NCI-H2081 treated with DMSO at 0.1 percent for 48 hours (cell line): Measurements from ENCODE around the gene PCAT7.
"Not testable (repeated sequence)": the region's sequence is repeated elsewhere in the genome, so short reads cannot be mapped to it uniquely, and the experiment has no call there.

ENCODE experiments used
- DNase-seq: peaks from one replicate; lab custom pipeline; 2025; lab: John Stamatoyannopoulos, UW

PCAT7 gene

DNA sequence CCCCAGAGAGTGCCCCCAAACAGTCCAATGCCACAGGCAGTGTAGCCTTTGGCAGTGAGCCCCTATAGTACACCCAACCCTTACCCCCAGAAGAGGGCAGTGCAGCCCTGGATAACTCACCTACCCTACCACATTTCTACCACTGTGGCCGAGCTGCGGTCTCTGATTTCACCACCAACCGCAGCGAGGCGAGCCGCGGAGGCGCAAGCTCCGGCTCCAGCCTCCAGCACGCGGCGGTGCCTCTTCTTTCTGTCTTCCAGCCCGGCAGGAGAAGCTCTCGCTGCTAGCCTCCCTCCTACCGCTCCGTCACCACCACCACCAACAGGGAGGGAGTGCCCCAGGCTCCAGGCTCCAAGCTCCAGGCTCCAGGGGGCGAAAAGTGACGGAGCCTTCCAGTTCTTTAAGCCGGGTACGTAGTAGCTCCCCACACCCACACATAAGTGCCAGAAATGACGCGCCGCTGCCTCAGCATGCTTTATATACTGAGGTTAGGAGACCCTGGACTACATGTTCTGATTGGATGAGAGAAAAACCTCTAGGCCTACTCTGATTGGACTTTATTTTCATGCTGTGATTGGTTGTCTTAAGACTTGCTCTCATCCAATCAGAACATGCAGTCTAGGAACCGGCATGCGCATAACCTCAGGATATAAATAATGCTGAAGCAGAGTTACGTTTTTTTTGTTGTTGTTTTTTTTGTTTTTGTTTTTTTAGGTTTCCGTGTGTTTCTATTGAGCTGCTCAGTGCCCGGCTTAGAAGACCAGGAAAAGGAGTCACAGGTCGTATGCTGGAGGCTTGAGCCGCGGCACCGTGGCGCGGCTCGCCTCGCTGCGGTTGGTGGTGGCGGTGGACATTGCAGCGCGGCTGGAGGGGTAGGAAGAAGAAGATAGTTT, at the start of gene PCAT7:
TSS of gene PCAT7 (plus strand) at position 645 of the 893 bp plus-strand sequence.
- DNase-seq: peak; percentile 65

DNA sequence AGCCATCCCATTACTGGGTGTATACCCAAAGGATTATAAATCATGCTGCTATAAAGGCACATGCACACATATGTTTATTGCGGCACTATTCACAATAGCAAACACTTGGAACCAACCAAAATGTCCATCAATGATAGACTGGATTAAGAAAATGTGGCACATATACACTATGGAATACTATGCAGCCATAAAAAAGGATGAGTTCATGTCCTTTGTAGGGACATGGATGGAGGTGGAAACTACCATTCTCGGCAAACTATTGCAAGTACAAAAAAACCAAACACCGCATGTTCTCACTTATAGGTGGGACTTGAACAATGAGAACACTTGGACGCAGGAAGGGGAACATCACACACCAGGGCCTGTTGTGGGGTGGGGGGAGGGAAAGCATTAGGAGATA, 48.5 kb upstream of the PCAT7 start:
- not testable (repeated sequence) for DNase-seq

GRCh38 chr9:94507531-94508258, 47.2 kb upstream of the PCAT7 start:
- no peak for DNase-seq

GRCh38 chr9:94511134-94511954, 43.5 kb upstream of the PCAT7 start:
- no peak for DNase-seq

GRCh38 chr9:94511955-94512265, 43.0 kb upstream of the PCAT7 start:
- no peak for DNase-seq

DNA sequence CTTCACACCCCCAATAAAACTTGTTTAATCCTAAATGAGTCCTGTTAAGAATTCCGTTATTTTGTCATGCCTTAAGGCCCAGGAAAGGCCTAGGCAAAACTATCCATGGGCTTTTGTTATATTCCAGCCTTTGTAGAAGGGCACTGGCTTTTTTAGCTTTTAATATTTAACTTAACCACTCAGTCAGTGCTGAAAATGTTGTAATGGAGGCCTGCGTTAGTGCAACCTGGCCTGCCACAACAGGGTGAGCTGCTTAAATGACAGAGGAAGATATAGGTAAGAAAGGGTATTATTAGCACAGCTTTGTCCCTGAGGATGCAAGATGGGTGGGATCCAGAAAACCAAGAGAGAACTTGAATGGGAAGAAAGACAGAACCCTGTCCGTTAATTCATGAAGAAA, 40.2 kb upstream of the PCAT7 start:
- DNase-seq: no peak

- DNase-seq: no peak
These were observed 37.6 kb upstream of the PCAT7 start for GRCh38 chr9:94517254-94517653.

DNA sequence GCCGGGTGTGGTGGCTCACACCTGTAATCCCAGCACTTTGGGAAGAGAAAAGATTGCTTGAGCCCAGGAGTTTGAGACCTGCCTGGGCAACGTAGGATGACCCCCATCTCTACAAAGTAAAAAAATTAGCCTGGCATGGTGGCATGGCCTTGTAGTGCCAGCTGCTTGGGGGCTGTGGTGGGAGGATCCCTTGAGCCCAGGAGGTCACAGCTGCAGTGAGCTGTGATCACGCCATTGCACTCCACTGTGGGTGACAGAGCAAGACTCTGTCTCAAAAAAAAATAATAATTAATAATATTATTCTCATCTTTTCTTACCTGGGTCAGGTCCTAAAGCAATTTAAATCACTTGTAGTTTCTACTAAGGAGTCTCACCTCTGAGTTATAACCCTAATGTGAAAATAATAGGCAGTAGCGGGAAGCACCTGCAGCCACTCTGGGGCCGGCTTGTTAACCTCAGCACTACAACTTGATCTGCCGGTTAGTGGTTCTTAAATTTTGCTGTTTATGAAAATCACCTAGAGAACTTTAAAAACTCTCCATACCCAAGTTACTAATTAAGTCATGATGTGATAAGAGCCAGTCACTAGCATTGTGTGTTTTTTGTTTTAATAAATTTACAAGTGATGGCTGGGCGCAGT, 29.4 kb upstream of the PCAT7 start:
- DNase-seq: no peak

- no peak for DNase-seq
These were observed 28.6 kb upstream of the PCAT7 start for GRCh38 chr9:94526271-94526670.

- DNase-seq: no peak
These were observed 27.9 kb upstream of the PCAT7 start for GRCh38 chr9:94526951-94527350.

DNA sequence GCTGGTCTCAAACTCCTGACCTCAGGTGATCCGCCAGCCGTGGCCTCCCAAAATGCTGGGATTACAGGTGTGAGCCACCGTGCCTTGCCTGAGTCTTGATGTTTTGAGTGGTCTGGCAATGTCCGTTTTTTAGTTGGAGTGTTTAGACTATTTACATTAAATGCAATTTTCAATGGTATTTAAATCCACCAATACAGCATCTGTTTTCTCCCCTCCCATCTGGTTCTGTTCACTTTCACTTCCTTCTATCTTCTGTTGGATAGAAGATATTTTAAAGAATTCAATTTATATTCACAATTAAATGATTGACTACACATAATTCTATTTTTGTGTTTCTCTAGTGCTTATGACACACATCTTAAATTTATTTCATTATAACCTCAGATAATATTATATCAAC, 26.0 kb upstream of the PCAT7 start:
- no peak for DNase-seq

DNA sequence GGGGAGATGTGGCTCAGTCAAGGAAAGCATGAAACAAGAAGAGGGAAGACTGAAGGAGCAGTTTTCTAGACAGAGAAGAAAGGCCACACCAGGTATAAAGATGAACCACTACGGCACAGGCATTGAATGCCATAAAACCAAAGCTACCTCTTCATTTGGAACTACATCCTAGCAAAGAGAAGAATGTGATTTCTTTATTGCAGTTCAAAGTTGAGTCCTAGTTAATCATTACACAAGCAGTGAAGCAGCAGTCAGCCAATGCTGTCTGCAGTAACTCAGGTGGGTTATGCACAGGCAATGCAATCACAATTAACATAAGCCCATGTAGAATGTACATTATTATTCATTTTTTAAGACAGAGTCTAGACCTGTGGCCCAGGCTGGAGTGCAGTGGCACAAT, 21.7 kb upstream of the PCAT7 start:
- no peak for DNase-seq

GRCh38 chr9:94533601-94534000, 21.3 kb upstream of the PCAT7 start:
- DNase-seq: no peak

GRCh38 chr9:94534901-94535300, 20.0 kb upstream of the PCAT7 start:
- no peak for DNase-seq

DNA sequence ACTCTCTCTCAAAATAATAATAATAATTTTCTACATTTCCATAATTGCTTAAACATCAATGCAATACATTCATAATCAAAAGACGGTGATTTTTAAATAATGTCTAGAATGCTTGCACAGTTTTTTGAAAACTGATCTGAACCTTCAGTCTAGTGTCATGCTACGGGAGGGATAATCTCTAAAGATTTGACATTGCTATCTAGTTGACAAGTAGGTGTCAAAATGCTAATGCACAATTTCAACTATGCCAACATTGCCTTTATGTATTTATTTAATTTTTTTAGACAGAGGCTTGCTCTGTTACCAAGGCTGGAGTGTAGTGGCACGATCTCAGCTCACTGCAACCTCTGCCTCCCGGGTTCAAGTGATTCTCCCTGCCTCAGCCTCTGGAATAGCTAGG, 16.0 kb upstream of the PCAT7 start:
- DNase-seq: no peak

DNA sequence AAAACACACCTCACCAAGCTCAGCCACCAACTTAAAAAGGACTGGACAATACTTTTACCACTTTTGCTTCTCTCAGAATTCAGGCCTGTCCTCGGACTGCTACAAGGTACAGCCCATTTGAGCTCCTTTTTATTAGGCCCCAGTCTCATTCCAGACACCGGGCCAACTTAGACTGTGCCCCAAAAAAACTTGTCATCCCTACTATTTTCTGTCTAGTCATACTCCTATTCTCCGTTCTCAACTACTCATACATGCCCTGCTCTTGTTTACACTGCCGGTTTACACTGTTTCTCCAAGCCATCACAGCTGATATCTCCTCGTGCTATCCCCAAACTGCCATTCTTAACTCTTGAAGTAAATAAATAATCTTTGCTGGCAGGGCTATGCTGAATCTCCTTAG, 10.5 kb upstream of the PCAT7 start:
- DNase-seq: not testable (repeated sequence)

GRCh38 chr9:94545940-94546339, 8.9 kb upstream of the PCAT7 start:
- no peak for DNase-seq

DNA sequence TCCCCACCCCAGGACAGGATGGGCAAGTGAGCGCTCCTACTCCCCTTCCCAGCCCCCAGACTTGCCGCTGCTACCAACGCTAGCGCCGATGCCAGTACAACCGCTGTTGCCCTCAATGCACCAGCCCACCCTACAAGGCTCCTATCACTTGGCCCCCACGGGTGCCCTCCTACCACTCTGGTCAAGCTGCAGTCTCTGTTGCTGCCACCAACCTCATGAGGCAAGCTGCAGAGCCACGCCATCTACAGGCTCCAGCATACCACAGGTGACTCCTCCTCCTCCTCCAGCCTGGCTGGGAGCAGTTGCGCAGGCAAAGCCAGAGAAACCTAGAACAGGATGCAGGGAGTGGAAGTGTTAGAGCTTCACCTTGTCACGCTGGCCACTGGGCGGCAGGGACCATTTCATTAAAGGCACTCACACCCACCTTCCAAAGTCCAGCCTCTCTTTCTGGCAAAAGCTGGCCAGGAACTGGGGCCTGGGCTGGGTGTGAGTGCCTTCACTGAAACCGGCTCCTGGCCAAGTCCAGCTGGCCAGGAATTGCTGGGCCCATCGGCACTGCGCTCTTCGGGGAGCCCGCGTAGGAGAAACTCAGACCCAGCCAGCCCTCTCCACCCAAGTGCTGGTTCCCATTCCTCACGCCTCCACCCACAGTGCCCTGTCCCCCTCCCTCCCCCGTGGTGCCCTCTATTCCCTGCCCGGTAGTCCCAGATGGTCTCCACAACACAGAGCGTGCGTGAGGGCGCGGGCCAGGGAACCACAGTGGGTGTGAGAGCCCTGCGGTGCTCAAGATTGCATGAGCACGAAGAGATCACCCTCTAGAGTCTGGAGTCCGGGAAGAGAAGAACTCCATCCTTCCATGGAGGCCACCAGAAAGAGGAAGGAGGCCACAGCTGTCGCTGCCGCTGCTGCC, 1.6 kb upstream of the PCAT7 start:
- no peak for DNase-seq

GRCh38 chr9:94554078-94554438, 825 bp upstream of the PCAT7 start:
- DNase-seq: no peak

DNA sequence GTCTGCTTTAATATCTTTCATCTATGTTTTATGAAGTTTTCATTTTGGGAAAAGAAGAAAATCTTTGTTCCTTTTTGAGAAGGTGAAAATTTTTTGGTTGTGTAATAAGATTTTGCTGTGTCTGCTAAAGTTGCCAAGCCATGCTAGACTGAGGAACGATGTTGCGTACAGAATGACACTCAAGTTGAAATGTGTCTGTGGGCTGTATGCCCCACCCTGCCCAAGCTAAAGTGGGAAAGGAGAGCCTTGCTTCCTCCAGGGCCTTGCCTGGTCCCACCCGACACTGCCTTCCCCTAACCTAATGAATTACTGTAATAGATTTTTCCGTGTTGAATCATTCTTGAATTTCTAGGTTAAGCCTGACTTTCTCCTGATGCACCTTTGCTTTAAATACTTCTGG, 2.5 kb downstream of the PCAT7 start:
- no peak for DNase-seq

DNA sequence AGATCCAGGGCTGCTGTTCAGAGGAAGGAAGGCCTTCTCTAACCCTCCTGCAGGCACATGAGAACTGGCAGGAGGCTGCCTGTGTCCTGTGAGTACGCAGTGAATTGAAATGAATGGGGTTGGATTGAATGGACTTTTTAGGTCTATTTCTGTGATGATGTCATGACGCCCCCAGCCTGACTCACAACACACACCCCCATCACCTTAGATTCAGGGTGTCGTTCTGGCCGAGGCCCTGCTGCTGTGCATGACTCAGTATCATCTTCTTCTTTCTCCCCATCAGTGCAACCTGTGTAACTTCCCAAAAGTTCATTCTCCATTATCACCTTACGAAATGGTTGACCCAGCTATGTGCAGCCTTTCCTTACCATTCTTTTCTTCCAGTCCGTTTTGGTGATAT, 5.4 kb downstream of the PCAT7 start:
- no peak for DNase-seq
